NB4 (cell line): ENCODE measurements around the gene FCMR.
"Not testable (repeated sequence)": the region's sequence is repeated elsewhere in the genome, so short reads cannot be mapped to it uniquely, and the experiment has no call there.

ENCODE experiments used
- DNase-seq: peaks from one replicate; pipeline ENCODE4 v3.0.0; 2010; ENCODE audit warnings: low read depth
- H3K4me3 ChIP-seq: one replicate; pipeline ENCODE4 v1.5.1; 2011; ENCODE audit warnings: mild to moderate bottlenecking, low read depth, low read length, moderate library complexity
- MAX ChIP-seq: IDR thresholded peaks from 2 replicates; pipeline ENCODE4 v1.6.1; 2011; ENCODE audit warnings: low read depth, low read length
- MYC ChIP-seq: IDR thresholded peaks from 2 replicates; pipeline ENCODE4 v1.6.1; 2011; ENCODE audit warnings: low read depth, low read length
- POLR2A ChIP-seq: IDR thresholded peaks from 2 replicates; pipeline ENCODE4 v1.6.1; 2011; ENCODE audit warnings: mild to moderate bottlenecking; ENCODE audit not compliant: insufficient read length; ENCODE audit errors: extremely low read depth
- TF ChIP-seq, protein P1 (sequence below): IDR thresholded peaks from one replicate; pipeline ENCODE4 v1.5.1; 2012; ENCODE audit warnings: low read depth, low read length

FCMR gene

GRCh38 chr1:206856674-206857464 is 64.9 kb downstream of the FCMR start:
- no peak for DNase-seq

DNA sequence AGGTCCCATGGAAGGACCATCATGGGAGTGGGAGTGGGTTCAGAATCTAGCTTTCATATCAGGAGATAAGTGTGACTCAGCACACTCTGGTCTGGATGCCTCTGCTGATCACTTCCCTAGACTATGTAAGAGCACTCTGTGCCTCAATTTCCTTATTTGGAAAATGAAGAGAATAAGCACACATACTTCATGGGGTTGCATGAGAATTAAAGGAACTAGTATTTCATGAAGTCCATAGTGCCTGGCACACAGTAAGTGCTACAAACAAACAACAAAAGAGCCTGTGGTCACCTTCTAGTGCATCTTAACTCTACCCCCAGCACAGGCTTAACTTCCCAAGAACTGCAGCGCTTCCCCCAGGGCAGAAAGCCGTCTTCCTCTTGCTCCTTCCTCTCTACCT is 65.9 kb downstream of the FCMR start:
- TF ChIP-seq MAX: no peak
- no peak for TF ChIP-seq POLR2A
- no peak for TF ChIP-seq MYC
- TF ChIP-seq, protein P1, sequence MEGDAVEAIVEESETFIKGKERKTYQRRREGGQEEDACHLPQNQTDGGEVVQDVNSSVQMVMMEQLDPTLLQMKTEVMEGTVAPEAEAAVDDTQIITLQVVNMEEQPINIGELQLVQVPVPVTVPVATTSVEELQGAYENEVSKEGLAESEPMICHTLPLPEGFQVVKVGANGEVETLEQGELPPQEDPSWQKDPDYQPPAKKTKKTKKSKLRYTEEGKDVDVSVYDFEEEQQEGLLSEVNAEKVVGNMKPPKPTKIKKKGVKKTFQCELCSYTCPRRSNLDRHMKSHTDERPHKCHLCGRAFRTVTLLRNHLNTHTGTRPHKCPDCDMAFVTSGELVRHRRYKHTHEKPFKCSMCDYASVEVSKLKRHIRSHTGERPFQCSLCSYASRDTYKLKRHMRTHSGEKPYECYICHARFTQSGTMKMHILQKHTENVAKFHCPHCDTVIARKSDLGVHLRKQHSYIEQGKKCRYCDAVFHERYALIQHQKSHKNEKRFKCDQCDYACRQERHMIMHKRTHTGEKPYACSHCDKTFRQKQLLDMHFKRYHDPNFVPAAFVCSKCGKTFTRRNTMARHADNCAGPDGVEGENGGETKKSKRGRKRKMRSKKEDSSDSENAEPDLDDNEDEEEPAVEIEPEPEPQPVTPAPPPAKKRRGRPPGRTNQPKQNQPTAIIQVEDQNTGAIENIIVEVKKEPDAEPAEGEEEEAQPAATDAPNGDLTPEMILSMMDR: no peak
- no peak for DNase-seq

More at GRCh38 chr1:206856674-206857464, 64.9 kb downstream of the FCMR start:
- no peak overlapping the region for H3K4me3 ChIP-seq
- TF ChIP-seq, protein P1: no peak
- TF ChIP-seq MAX (no peak), MYC (no peak), POLR2A (no peak)

DNA sequence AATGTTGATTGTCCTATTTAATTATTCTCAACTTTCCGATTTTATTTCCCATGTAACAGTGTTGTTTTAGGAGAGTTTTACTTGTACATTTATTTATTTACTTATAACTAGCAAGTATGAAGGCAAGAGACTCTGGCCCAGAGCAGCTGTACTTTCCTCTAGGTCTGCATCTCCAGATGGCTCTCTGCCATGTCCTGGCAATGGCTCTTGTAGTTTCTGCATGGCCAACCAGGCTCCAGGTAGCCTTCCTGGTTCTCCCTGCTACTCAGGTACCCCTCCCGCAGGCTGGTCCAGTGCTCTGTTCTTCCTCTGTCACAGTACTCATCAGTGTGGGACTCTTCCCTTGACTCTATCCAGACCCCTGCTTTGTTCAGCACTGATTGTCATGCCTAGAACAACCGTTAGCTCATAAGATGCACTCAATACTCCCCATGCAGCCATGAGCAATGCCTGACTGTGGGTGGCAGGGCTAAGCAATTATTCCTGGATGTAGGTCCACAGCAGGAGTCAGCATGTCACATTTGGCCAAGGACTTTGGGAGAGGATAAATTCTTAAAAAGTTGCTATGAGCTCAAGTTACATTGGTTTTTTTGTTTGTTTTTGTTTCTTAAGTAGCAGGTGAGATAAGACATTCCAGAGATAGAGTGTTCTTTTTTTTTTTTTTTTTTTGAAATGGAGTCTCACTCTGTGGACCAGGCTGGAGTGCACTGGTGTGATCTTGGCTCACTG is 67.2 kb downstream of the FCMR start:
- no peak for TF ChIP-seq MYC
- no peak for TF ChIP-seq POLR2A
- TF ChIP-seq, protein P1: no peak
- no peak for TF ChIP-seq MAX
- no peak for DNase-seq
- H3K4me3 ChIP-seq: no peak overlapping the region

More for the DNA sequence above, 65.9 kb downstream of the FCMR start:
- H3K4me3 ChIP-seq: no peak overlapping the region

DNA sequence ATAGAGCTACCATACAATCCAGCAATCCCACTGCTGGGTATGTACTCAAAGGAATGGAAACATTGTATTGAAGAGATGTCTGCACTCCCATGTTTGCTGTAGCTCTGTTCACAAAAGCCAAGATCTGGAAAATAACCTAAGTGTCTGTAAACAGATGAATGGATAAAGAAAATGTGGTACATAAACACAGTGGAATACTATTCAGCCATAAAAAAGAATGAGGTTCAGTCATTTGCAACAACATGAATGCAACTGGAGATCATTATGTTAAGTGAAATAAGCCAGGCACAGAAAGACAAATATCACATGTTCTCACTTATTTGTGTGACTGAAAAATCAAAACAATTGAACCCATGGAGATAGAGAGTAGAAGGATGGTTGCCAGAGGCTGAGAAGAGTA is 68.0 kb downstream of the FCMR start:
- not testable (repeated sequence) for DNase-seq

More for the DNA sequence above, 68.0 kb downstream of the FCMR start:
- not testable (repeated sequence) for H3K4me3 ChIP-seq
